ENCODE data around the gene AIMP1.
"Not testable (repeated sequence)": the region's sequence is repeated elsewhere in the genome, so short reads cannot be mapped to it uniquely, and the experiment has no call there.

The AIMP1 gene

GRCh38 chr4:106312997-106313522 lies 3.3 kb upstream of the AIMP1 start:
- DNase-seq: no peak

DNA sequence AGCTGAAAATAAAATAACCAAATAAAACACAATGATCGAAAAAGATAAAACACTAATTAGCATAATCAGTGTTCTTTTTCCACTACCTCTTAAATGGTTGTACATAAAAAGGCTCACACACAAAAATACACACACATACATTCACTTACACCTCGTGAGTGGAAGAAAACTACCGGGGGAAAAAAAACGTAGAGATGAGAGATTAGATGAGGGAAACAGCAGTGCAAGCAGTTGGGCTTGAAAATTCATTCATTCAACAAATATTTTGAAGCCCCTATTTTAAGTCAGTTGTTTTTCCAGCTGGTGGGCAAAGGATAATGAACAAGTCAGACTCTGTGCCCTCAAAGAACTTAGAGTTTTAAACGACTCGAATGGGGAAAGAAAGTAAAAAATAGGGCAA lies 1.4 kb upstream of the AIMP1 start:
- no peak for DNase-seq

DNA sequence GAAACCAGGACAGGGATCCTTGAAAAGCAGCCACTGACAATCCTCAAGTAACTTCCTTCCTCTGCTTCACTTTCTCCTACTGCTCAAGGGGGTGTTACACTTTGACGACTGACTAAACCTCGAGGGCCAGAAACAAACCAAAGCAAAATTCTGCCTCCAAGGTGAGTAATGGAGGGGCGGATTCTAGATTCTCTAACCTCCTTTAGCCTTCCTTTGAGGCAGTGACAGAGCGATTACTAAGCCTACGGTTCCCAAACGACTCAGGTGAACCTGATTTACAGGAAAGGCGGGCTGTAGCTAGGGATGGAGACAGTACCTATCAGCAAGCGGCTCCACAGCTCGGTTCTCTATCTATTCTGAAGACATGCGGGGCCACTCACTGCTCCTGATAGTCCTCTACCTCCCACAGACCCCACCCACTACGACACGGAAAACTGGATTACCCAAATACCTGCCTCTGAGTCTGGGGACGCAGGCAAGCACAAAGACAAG lies 828 bp upstream of the AIMP1 start:
- no peak for DNase-seq

DNA sequence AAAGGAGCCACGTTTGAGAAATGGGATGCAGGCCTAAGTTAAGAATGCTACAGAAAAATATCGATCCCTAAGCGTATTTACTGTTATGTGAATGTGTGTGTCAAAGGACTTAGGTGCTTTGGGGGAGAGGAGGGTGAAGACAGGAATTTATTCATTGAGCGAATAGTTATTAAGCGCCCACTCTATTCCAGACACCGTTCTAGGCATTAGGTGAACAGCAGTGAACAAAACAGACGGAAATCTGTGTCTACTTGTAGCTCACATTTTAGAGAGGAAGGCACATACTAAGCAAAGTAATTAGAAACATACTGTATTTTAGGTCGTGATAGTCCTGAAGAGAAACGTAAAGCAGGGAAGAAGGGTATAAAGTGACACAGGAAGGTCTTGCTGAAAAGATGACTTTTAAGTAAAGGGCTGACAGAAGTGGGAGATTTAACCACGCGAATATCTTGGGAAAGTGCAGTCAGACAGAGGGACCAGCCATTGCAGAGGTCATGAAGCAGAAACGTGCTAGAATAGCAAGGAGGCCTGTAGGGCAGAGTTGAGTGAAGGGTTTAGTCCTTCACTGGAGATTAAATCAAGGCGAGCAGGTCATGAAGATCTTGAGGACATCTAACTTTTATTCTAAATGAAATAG lies 541 bp downstream of the AIMP1 start:
- no peak for DNase-seq

- DNase-seq: no peak
These were observed 1.5 kb downstream of the AIMP1 start for GRCh38 chr4:106317815-106318214.

GRCh38 chr4:106318511-106318910 lies 2.2 kb downstream of the AIMP1 start:
- DNase-seq: no peak

- no peak for DNase-seq
These were observed 3.9 kb downstream of the AIMP1 start for GRCh38 chr4:106320235-106320634.

- not testable (repeated sequence) for DNase-seq
These were observed 4.8 kb downstream of the AIMP1 start for GRCh38 chr4:106321168-106321567.

DNA sequence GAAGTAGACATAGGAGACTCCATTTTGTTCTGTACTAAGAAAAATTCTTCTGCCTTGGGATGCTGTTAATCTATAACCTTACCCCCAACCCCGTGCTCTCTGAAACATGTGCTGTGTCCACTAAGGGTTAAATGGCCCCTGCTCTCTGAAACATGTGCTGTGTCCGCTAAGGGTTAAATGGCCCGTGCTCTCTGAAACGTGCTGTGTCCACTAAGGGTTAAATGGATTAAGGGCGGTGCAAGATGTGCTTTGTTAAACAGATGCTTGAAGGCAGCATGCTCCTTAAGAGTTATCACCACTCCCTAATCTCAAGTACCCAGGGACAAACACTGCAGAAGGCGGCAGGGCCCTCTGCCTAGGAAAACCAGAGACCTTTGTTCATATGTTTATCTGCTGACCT lies 5.5 kb downstream of the AIMP1 start:
- not testable (repeated sequence) for DNase-seq

DNA sequence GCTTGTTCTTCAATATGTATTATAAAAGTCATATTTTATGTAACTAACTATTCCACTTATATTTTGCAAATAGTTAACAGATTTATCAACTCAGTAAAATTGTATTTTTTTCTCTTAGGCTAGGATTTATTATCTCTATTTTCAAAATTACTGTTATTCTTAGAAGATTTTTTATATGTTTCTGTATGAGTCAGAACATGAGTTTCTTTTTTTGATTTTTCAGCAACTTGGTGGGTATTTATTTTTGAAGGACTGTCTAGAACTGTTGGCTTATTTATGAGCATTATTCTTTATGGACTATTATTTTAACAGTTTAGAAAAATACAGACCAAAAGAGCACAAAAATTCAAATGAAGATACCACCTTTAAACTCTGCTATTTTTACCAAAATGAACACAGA lies 6.8 kb downstream of the AIMP1 start:
- DNase-seq: no peak

- no peak for DNase-seq
These were observed 9.4 kb downstream of the AIMP1 start for GRCh38 chr4:106325800-106326199.

DNA sequence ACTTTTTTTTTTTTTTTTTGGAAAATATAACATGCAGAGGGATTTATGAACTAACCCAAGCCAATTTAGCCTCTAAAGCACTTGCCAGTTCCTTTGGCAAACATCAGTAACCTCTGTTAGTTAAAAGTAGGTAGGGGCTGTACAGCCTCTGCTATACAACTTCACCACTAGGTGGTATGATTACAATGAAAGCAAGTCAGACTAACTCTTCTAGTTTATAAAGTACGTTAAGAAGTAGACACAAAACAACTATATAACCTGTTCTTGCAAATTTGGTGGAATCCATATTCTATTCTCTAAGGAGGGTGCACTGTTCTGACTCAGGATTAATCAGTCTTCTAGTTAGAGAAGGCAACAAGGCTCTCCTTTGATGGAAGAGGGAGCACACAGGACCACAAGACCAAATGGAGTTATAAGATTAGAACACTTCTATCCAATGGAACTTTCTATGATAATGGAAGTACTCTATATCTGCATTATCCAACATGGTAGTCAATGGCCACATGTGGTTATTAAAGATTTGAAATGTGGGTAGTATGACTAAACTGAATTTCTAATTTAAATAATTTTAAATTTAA lies 12.8 kb downstream of the AIMP1 start:
- no peak for DNase-seq

GRCh38 chr4:106333186-106333585 lies 16.8 kb downstream of the AIMP1 start:
- no peak for DNase-seq

DNA sequence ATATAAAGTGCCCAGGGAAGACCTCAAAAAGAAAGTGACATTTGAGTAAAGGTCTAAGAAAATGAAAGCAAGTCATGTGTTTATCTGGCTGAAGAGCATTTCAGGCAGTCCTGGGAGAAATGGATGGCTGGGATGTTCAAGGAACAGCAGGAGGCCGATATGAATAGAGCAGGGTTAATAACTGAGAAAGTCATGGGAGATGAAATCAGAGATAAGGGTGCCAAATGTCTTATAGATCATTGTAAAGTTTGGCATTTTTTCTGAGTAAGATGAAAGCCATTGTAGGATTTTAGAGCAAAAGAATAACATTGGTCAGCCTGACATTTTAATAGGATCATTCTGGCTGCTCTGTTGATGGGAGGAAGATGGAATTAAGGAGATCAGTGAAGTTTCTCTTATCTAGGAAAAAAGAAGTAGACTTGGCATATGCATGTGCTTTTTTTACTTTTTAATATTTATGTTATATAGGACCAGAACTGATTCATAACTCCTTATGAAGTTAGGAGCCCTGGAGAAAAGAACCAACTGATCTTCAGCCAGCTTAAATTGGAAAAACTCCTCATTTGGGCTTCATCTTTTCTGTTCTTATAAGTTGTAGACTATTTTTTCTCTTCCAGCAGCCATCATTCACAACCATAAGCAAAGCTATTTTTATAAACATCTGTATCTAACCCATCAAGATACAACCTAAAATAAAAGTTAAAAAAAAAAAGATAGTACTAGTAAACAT lies 18.6 kb downstream of the AIMP1 start:
- DNase-seq: no peak

GRCh38 chr4:106336618-106337017 lies 20.3 kb downstream of the AIMP1 start:
- DNase-seq: no peak

- no peak for DNase-seq
These were observed 21.6 kb downstream of the AIMP1 start for GRCh38 chr4:106337916-106338315.

GRCh38 chr4:106338671-106339070 lies 22.3 kb downstream of the AIMP1 start:
- DNase-seq: no peak

DNA sequence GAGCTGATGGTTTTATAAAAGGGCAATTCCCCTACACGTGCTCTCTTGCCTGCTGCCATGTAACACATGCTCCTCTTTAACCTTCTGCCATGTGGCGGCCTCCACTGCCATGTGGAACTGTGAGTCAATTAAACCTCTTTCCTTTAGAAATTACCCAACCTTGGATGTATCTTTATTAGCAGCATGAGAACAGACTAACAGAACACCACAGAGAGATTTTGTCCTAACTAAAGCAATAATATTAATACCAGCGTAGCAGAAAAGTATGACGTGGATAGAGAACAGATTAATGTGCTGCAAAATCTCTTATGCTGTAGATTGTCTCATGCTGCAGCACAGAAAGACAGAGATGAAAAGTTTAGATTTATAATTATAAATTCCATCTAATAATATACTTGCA lies 23.1 kb downstream of the AIMP1 start:
- no peak for DNase-seq

DNA sequence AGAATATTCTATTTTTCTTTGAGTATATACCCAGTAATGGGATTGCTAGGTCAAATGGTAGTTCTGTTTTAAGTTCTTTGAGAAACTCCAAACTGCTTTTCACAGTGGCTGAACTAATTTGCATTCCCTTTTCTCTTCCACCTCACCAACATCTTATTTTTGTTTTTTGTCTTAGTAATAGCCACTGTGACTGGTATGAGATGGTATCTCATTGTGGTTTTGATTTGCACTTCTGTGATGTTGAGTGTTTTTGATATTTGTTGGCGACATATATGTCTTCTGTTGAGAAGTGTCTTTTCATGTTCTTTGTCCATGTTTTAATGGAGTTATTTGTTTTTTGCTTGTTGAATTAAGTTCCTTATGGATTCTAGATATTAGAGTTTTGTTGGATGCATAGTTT lies 24.4 kb downstream of the AIMP1 start:
- no peak for DNase-seq

- no peak for DNase-seq
These were observed 27.7 kb downstream of the AIMP1 start for GRCh38 chr4:106343865-106344646.

GRCh38 chr4:106344647-106344970 lies 28.3 kb downstream of the AIMP1 start:
- DNase-seq: no peak

DNA sequence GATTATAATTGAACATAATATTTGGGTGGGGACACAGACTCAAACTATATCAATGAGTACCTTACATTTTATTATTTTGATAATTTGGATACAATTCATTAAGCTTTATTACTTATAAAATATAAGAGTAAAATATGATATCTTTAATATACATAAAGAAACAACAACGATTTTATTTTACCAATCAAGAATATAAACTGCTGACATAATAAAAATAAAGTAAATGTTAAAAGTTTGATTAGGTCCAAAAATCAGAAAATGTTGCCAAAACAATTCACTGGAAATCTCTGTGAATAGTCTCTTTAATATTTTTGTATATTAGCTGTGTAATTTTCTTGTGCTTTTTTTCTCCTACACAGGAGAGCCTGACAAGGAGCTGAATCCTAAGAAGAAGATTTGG lies 30.8 kb downstream of the AIMP1 start:
- DNase-seq: no peak

DNA sequence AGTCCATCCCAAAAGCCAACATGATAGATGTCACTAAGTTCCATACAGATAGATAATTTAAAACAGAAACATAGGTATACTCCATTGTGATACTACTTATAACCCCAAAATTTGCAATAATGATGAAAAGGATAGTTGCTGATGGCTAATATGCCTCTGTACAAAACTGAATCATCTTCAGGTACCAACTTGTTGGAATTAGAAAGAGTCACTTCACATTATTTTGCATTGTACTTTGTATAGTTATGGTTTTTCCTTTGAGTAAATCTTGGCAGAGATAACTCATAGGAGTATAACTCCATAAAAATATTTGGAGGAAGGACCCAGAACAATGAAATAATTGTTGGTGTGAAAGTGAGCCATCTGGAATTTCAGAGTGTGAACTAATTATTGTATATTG lies 34.7 kb downstream of the AIMP1 start:
- no peak for DNase-seq
